GM18520 (cell line): ENCODE data around the gene DEFB112.

ENCODE experiments used
- ATAC-seq: cut with Tn5 transposase; IDR thresholded peaks from one replicate; pipeline ENCODE4 v1.9.1; 2021; ENCODE audit not compliant: unreplicated experiment

DEFB112 gene

GRCh38 chr6:50049829-50050228 lies at the start of gene DEFB112:
DEFB112 (minus strand) TSS chr6:50049929; CDS start chr6:50049869, 60 bp downstream.
- no peak for ATAC-seq

- ATAC-seq: no peak
These were observed 48.9 kb upstream of the DEFB112 start for GRCh38 chr6:50098641-50098993.

GRCh38 chr6:50097966-50098640 lies 48.4 kb upstream of the DEFB112 start:
- ATAC-seq: no peak

DNA sequence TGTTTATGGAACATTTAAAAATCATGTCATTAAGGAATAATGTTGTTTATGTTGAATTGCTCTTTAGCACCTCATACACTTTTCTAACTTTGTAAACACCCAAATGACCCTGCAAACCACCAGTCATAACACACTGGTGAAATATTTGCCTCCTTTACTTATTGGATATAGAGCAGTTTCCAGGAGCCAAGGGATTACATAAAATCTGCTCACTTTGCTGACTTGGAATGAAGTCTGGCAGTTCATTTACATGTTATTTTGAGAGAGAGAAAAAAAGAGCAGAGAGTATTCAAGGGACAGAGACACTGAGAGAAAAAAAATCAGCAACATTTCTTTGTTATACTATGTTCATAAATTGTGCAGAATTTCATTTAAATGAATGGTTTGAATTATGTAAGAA lies 46.6 kb upstream of the DEFB112 start:
- no peak for ATAC-seq

GRCh38 chr6:50093938-50094272 lies 44.2 kb upstream of the DEFB112 start:
- no peak for ATAC-seq

DNA sequence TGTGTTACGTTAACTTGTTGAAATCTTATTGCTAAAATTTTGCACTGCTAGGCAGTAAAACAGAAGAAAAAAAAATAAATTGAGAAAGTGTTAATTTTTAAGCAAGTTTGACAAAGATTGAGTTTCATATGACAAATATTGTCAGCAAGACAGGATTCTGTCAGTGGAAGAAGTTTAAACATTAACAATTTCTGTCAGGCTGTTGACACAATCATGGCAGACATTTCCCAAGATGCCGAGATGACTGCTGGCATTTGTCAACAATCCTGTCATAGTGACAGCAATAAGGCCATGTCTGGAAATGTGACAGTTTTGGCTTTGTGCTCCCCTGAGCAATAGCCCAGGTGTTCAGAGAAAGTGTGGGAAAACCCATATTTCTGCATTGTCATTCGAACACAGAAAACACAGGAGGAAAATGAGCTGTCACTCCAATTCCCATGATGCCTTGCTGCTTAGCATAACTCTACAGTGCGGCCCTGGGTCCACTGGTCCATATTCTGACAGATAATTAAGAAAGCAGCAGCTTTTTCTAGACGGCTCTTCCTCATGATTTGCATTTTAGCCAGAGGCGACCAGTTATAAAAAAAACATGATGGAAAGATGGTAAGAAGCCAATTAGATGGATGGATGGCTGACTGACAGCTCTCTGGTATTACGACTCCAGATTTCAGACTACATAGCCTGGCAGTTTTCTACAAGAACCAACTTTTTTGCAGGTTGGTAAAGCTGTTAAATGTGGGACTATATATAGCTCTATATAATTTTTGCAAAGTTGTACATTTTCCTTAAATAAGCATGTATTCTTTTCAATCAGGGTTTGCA lies 43.6 kb upstream of the DEFB112 start:
- no peak for ATAC-seq

GRCh38 chr6:50091641-50092040 lies 41.9 kb upstream of the DEFB112 start:
- no peak for ATAC-seq

- no peak for ATAC-seq
These were observed 40.2 kb upstream of the DEFB112 start for GRCh38 chr6:50089911-50090310.

GRCh38 chr6:50087231-50087954 lies 37.7 kb upstream of the DEFB112 start:
- ATAC-seq: no peak

DNA sequence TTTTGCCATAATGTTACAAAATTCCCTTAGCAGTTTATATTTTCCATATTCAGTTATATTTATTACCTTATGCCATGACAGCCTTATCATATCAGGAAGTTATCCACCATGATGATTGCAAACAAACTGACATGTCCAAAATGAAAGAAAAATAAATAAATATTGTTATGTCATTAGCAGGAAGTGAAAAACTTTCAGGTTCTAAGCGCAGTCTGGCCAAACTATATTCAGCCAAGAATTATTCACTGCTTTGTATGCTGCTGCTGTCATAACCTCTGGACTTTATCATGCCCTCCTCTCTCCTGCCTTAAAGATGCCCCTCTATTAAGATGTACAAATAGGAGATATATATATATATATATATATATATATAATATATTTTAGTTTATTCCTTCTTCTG lies 27.7 kb upstream of the DEFB112 start:
- ATAC-seq: no peak

DNA sequence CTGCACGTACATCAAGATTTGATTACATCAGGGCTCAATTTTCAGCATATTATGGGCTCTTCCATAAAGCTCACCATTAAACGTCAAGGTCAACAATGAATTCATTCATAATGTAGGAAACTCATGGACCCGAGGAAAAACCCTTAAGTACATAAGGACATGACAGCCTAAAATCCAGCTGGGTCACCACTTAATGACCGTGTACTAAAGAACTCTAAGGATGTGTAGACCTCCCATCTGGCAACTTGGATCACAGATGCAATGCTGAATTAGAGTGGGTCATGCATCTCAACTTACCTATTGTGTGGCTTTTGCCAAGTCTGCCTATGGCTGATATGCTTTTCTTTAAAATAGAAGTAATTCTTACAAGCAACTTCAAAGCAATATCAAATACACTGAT lies 26.7 kb upstream of the DEFB112 start:
- ATAC-seq: no peak

DNA sequence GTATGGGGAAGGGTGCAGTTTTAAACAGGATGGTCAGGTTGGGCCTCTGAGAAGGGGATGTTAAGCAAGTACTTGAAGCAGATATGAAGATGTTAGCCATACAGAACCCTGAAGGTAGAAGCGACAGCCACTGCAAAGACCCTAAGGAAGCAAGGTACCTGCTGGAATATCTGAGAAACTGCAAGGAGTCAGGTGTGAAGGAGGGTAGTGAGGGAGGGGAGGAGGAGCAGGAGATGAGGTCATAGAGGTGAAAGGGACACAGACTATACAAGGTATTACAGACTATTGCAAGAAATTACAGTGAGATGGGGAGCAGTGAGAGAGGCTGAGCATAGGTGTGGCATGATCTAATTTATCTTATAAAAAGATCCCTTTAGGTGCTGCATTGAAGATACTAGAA lies 22.2 kb upstream of the DEFB112 start:
- no peak for ATAC-seq

- ATAC-seq: no peak
These were observed 20.4 kb upstream of the DEFB112 start for GRCh38 chr6:50070101-50070500.

DNA sequence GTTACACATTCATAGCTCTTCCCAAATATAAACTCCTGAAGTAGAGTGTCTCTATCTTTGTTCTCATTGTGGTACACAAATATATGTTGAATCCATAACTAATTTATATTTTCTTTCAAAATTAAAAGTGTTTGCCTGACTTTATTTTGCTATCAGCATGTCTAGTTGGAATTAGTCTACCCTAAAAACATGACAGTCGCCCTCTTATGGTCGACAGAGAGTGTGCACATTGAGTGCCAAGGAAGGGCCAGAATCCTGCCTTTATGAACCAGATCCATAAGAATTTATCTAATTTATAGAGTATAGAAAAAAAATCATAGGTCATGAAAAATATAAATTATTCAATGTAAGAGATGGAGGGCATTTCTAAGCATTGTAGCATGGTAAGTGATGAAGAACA lies 12.3 kb upstream of the DEFB112 start:
- no peak for ATAC-seq

- ATAC-seq: no peak
These were observed 6.5 kb upstream of the DEFB112 start for GRCh38 chr6:50056242-50056641.

- no peak for ATAC-seq
These were observed 2.7 kb downstream of the DEFB112 start for GRCh38 chr6:50047026-50047425.

GRCh38 chr6:50030777-50031562 lies 18.8 kb downstream of the DEFB112 start:
- ATAC-seq: no peak

DNA sequence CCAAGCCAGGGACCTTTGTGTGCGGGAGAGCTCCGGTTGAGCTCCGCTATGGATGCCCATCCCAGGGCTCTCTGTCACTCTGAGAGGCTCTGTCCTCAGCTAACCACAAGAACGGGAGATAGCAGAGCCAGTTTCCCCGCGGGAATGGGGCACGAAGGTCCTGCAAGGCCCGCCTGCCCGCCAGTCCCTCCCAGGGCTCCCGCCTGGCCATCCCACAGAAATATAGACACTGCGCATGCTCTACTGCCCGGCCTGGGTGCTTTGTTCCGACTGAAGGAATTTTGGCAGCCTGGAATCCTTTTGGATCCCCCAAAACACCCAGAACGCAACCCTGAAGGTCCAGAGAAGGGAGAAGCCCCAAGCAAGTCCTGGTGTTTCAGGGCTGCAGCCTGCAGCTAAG lies 19.4 kb downstream of the DEFB112 start:
- ATAC-seq: no peak

DNA sequence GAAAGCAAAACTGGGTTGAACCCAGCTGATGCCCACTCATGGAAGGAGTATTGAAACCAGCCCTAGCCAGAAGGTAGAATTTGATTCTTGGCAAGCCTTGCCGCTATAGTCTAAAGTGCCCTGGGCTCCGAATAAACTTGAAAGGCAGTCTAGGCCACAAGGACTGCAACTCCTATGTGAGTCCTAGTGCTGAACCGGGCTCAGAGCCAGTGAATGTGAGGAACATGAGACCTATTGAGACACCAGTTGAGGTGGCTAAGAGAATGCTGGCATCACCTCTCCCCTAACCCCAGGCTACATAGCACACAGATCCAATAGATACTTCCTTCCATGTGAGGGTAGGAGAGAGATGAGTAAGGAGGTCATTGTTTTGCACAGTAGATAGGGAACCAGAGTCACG lies 24.5 kb downstream of the DEFB112 start:
- ATAC-seq: no peak

- ATAC-seq: no peak
These were observed 27.8 kb downstream of the DEFB112 start, which contains the start of gene DEFB110 for GRCh38 chr6:50021894-50022293. DEFB110 (minus strand) TSS chr6:50021994; CDS start chr6:50021935, 59 bp downstream.

- ATAC-seq: no peak
These were observed 41.9 kb downstream of the DEFB112 start for GRCh38 chr6:50007819-50008218.
